HG02970 (cell line): ENCODE measurements around the gene LAMB2.

Experiments
- ATAC-seq: cut with Tn5 transposase; IDR thresholded peaks from one replicate; pipeline ENCODE4 v1.9.1; 2021; ENCODE audit warnings: mild to moderate bottlenecking, moderate library complexity, moderate number of reproducible peaks; ENCODE audit not compliant: unreplicated experiment, low FRiP score

Gene LAMB2

DNA sequence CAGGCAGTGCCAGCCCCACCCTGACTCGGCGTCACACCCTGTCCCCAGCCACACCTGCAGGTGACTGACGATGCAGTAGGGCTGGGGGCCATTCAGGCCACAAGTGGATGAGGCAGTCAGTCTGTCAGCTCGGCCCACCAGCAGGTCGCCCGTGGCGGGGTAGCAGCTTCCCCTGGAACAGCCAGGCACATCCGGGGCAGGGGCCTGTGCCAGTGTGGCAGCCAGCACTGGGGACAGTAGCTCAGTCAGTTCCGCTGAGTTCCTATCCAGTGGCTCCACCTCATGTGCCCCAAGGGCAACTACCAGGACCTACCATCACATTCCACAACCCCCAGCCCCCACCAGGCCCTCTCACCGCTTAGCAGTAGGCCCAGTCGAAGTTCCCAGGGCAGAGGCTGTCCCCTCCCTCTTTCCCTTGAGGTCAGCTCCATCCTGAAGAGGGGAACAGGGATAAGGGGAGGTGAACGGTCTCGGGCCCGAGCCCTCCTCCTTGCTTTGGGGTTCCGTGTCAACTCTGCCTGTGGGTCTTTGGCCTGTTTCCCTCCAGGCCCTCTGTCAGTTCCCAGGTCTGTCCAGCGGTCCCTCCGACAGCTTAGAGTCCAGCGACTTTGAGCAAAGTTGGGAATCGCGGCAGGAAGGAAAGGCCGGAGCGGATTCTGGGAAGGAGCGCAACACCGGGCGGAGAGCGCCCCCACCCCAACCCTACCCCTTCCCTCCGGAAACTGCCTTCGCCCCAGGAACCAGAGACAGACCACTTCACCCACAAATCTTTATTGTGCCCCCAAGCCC, at the start of gene LAMB2:
Gene LAMB2, minus strand, starts transcription at position 614 of the 789 bp plus-strand sequence. Its CDS starts 183 bp downstream, at position 431.
- no peak for ATAC-seq

DNA sequence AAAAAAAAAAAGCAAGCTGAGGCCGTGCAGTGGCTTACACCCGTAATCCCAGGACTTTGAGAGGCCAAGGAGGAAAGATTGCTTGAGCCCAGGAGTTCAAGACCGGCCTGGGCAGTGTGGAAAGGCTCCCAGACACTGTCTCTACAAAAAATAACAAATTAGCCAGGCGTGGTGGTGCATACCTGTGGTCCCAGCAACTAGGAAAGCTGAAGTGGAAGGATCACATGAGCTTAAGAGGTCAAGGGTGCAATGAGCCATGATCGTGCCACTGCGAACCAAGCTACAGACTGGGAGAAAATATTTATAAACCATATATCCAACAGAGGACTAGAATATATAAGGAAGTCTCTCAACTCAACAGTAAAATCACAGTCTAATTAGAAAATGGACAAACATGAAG, 48.5 kb upstream of the LAMB2 start:
- ATAC-seq: no peak

DNA sequence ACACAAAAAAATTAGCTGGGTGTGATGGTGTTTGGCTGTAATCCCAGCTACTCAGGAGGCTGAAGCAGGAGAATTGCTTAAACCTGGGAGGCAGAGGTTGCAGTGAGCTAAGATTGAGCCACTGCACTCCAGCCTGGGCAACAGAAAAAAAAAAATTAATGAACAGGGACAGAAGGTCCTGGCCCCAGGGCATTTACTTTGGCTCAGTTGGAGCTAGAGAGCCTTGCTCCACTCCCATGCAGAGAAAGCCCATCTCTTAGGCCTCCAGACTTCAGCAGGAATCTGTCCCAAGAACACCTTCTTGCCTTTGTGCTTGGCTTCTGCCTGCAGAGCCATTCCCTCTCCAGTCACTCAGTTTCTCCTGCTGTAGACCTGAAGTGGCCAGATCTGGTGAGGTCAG, 47.3 kb upstream of the LAMB2 start:
- ATAC-seq: no peak

DNA sequence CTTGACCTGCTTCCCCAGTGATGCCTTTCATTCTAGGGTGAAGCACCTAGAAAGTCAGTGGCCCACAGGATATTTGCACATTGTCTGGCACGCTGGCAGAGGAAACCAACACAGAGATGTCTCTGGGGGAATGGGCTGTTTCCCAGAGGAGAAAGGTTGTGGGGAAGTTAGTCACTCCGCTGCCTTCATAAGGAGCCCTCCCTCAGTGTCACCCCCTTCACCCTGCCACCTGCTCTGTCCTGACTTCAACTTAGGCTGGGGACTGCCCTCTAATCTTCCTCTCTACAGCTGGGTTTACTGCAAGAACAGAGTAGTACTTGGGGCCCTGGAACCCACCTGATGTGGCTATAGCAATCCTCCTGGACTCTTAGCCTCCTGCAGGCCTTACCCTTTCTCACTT, 44.2 kb upstream of the LAMB2 start:
- no peak for ATAC-seq

DNA sequence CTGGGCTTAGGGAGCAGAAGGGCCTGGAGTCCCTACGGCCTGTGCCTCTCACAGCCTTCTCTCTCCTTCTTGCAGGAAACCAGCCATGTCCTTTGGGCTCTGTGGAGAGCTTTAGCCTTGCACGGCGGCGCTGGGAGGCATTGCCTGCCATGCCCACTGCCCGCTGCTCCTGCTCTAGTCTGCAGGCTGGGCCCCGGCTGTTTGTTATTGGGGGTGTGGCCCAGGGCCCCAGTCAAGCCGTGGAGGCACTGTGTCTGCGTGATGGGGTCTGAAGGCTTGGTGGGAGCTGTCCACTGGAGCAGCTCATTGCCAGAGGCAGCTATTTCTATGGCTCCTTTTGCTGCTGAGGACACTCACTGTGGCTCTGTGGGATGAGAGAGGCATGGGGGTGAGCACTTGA, 42.7 kb upstream of the LAMB2 start:
- no peak for ATAC-seq

DNA sequence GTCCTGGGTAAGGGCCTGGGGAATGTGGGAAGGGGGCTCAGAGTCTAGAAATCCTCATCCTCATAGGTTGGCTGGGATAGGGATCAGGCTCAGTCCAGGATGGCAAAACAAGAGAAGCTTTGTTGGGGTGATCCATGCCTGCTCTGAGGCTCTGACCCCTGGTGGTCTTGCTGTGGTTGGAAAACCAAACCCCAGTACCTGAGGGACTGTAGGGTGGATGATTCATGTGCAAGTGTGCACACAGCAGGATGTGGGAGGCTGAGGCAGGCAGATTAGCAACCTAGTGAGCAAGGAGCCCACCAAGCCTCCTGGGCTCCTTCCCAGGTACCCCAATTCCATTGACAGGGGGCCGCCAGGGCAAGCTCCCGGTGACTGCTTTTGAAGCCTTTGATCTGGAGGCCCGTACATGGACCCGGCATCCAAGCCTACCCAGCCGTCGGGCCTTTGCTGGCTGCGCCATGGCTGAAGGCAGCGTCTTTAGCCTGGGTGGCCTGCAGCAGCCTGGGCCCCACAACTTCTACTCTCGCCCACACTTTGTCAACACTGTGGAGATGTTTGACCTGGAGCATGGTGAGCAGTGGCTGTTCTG, 41.6 kb upstream of the LAMB2 start:
- no peak for ATAC-seq

DNA sequence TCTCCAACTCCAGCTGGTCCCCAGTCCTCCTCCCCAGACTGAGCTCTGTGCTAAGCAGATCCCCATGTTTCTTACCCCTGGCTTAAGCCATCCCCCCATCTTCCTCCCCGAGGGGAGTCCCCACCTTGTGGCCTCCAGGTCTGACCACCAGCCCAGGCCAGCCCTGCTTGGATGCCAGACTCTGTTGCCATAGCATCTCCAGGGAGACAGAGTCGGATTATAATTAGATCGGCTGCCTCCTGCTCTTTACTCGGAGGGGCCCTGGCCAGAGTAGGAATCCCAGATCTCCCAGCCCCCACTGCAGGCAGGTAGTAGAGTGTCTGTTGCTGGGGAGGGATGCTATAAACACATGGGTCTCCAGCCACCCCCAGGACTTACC, 40.9 kb upstream of the LAMB2 start:
- no peak for ATAC-seq

DNA sequence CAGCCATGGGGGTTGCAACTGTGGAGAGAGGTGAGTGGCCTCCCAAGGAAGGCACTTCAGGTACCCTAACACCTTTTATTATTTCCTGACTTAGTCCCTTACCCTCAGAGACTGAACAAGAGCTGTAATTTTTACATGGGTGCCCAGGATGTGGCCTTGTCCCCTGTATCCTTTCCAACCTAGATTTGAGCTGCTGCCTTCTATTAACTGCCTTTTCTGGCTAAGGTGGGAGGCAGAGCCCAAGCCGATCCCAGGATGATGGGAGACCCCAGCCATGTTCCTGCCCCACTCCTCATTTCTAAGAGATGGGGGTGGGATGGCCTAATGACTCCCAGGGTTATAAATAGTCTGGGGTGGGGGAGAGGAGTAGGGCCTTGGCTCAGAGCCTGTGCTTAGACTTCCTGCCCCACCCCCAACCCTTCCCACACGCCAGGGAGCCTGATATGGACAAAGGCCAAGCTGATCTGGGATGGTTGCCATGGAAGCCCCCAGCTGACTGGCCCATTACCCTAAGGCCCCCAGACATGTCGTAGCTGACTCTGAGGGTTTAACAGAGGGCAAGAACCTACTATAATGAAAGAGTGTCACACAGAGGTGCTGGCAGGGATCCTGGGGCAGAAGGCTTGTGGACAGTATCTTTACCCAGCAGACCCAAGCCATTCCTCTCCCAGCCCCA, 40.4 kb upstream of the LAMB2 start:
- no peak for ATAC-seq

DNA sequence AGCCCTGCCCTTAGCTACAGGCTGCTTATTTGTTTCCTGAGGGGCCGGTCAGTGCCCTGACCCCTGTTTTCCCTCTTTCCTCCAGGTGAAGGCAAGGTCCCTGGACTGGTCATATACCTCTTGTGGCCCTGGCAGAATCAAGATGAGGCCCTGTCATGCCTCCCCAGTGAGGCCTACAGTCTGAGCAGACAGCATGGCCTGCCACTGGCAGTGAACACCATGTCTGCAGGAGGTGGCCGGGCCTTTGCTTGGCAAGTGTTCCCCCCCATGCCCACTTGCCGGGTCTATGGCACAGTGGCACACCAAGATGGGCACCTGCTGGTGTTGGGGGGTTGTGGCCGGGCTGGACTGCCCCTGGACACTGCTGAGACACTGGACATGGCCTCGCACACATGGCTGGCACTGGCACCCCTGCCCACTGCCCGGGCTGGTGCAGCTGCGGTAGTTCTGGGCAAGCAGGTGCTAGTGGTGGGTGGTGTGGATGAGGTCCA, 39.7 kb upstream of the LAMB2 start:
- ATAC-seq: no peak

DNA sequence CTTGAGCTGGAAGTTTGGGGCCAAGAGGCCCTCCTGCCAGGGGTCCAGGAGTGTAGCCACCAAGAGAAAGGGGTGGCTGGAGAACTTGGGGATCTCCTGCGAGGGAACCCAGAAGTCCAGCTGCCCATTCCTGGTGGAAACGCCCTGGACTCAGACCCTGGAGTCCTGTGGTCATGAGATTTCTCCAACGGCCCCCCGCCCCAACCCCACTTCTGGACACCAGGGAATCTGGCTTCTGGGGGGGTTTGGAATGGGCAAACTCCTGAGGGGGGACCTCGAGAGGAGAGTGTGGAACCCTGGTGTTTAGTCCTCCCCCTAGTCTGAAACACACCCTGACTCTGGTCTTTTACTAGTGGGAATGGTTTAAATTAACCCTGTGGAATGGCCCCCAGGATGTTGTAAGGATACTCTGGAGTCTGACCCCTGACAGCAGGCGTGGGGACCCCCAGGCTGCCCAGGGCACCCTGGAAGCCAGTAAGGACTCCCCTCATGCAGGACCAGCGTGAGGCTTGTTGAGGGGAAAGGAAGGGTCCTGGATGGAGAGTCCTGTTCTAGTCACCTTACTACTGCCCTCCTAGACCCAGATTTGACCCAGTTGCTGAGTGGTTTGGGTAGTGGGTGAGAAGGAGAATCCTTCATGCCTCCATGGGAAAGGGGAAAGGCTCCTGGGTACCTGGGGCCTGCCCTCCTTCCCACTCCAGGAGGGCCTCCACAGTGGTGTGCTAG, 39.1 kb upstream of the LAMB2 start:
- ATAC-seq: no peak

DNA sequence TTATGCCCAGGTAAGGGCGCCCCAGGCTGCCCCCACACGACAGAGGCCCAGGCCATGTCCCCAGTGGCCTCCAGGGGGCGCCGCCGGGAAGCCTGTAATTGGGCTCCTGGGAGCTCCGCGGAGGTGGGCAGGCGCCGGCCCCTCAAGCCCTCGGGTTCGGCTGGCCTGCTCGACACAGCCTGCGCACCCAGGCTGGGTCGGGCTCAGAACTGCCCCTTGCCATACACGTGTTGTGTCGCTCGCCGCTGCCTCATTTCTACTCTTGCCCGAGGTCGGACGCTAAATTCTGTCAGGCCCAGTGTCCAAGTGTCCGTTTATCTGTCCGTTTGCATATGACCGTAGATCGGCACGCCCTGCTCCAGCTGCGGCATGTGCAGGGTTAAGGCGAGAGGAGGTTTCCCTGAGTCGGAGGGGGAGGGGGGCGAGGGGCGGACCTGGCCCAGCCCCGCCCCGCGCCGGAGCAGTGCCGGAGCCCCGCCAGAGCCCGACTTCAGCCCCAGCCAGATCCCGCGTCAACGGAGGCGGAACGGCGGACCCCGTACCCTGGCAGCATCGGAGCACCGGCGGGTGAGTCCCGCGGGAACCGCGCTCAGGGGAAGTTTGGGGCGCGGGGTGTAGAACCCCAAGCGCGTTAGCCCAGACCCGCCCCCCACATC, 38.4 kb upstream of the LAMB2 start, which contains the start of gene KLHDC8B:
Gene KLHDC8B, plus strand, starts transcription at position 480 of the 656 bp plus-strand sequence. CDS start 1,172 bp downstream, outside the sequence.
- no peak for ATAC-seq

DNA sequence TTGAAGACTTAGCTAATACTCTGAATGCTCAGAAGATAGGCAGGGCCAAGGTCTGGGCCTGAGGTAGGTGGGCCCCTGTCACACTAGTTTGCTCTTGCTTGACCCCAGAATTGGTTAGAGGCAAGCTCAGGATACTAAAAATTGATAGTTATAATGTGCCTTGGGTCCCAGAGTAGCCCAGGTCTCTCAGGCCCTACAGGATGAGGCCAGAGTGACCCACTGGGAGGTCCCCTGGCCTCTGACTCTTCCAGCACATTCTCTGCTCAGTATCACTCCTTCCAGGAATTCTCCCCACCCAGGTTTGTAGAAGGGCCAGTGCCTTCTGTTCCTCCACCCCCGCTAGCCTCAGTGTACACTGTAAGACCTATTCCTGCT, 37.9 kb upstream of the LAMB2 start:
- ATAC-seq: no peak

DNA sequence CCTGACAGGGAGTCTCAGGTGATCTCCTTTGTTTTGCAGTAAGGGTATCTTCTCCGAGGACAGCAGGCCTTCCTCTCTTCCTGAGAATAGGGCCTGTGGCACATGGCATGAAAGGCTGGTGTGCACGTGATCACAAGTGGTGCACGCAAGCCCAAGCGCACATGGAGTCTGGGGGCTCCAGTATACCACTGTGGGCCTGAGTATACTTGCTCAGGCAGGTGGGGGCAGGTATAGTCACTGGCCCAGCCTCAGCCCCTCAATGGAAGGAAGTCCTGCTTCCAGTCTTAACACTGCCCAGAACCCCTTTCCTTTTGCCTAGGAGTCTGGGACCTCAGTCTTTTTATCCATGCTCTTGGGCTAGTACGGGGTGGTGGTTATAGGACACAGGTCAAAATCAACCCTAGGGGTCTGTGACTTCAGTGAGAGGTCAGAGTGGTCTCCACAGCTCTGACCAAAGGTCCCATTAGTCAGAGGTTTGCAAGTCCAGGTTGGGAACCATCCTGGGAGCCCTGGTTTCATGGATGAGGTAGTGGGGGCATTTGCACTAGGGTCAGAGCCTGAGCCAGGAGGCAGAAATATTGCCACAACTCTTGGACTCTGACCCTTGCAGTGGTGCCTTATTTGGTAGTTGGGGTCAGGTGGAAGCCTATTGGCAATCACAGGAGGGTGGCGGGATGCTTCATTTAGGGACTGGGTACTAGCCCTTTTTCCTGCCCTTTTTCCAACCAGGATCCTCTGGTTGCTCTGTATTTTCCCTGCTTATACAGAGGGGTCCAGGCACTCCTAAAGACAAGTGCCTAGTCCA, 34.1 kb upstream of the LAMB2 start:
- ATAC-seq: no peak

DNA sequence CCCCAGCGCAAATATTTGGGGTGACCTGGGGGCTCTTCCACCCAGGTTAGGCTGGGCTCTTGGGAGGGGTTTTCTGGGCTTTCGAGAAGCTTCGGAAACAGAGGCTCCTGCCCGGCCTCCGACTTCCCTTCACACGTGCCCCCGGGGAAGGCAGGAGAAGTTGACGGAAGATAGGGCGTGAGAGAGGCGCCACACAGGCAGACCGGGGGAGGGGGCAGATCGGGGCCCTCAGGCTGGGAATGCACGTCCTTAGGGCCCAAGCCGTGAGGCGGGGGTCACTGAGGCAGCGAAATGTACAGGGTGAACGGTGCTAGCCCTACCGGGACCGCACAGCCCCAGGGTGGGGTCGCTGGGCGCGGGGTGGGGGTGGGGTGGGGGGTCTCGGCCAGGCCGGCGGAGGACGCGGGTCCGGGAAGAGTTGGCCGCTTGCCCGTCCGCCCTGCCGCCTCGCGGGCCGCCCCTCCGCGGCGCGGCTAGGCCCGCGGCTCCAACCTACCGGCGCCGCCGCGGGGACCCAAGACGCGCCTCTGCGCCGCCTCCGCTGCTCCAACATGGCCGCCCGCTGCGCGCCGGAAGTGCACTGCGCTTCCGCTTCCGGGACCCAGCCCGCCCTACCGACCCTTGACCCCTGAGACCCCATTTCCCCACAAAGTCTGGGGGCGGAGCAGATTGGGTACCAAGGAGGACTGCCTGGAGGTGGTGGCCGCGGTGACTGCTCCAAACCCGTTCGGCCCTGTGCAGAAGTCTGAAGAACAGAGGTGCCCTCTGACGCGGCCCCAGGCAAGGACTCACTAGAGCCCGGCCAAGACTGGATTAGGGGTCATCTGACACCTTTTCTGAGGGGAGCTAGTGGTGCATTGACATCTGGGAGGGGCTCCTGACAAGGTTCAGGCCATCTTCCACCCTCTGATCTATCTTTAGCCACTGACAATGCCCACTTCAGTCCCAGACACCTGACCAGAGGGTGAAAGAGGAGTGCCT, 33.2 kb upstream of the LAMB2 start, which contains the start of gene CCDC71:
Gene CCDC71, minus strand, starts transcription at position 561 of the 981 bp plus-strand sequence. CDS start 2,123 bp downstream, outside the sequence.
- ATAC-seq: no peak

DNA sequence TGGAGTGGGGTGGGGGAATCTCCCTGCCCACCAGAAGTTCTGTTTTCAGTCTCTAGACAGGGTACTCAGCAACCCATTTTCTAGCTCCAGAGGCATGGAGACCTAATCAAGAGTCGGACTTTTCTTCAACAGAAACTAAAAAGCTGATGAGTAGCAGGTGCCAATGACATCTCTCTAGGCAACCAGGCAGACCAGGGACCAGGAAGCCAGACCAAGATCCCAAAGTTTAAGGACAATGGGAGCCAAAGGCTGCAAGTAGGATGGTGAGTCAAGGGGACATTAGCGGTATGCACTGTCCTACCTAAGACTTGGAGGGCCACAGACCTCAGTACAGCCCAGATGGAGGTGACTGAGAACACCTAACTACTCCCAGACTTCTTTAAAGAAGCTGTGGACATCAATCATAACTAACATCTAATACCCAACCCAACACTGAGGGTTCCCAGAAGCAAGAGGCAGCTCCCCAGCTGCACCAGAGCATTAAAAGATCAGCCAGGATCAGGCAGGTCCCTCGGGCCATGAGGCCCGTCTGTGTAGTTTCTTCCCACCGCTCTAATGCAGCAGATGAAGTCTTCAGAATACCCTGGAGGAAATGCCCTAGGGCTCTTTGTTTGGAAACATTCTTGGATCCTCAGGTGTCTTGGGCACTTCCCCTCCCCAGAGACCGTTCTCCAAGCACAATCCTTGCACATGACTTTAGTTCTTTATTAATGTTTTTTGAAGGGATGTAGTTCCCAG, 32.3 kb upstream of the LAMB2 start:
- no peak for ATAC-seq

DNA sequence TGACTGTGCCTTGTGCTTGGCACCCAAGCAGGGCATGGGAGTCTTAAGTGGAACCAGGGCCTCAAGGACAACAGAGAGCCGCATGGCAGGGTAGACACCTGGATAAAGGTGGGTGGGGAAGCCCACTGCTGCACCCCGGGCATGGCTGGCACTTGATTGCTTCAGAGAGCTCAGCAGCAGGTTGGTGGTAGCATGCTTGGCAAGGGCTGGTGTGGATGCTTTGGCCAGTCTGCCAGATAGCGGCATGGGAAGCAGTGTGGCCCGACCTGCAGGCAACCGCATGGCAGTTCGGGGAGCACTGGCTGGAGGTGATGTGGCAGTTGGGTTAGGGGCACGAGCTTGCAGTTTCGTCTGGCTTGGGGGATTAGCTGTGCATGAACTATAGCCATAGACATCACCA, 30.8 kb upstream of the LAMB2 start:
- ATAC-seq: no peak

DNA sequence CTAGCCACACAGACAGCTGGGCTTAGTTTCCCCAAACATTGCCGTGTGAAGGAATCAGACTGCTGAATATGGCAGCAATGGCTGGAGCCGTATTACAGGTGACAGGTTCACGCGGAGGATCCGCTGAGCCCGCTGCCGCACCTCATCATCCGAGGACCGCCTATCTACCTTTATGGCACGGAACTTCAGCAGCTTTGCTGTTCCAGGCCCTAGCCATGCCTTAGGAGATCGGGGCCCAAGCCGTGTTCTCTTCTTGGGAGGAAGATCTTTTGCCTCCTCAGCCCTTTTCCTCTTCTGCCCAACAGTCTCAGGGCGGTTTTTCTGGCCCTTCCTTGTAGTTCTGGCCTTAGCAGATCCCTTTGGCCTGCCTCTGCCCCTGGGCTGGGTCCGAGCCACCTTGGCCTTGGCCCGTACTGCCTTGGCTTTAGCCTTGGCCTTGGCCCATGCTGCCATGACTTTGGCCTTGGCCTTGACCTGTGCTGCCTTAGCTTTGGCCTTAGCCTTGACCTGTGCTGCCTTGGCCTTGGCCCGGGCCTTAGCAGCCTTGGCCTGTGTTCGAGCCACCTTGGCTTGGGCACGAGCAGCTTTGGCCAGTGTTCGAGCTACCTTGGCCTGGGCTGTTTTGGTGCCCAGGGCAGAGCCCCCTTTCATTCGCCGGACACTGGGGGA, 30.0 kb upstream of the LAMB2 start:
- ATAC-seq: no peak
